SK-N-MC (cell line): ENCODE results near the gene ABCA7.

Experiments
- EZH2 ChIP-seq: fragments of 200-600 bp; sonication (generic); IDR thresholded peaks from one replicate; pipeline ENCODE4 v1.6.1; 2017; ENCODE audit warnings: antibody characterized with exemption
- FOXP2 ChIP-seq: optimal IDR thresholded peaks from 2 replicates; pipeline ENCODE3; 2011; ENCODE audit warnings: mild to moderate bottlenecking, moderate library complexity; ENCODE audit not compliant: insufficient read depth; ENCODE audit errors: extremely low read length, control extremely low read depth

GRCh38 chr19:1102407-1103131, 62.7 kb downstream of the ABCA7 start:
- TF ChIP-seq FOXP2 (no peak), EZH2 (no peak)
